Left ventricle myocardium inferior (tissue), 1 donor: Measurements from ENCODE around the gene UNC5B. TPM values are rescaled to one million over a fixed set of nuclear protein-coding genes. Genes with fewer than 3 reads are reported as not detected.

Source experiments
- DNase-seq: peaks from one replicate; pipeline ENCODE4 v3.0.0-alpha.2; 2020
- H3K27ac ChIP-seq: fragments of 200-600 bp; replicated peaks from 2 replicates; pipeline ENCODE4 v1.8.0; 2021
- H3K27me3 ChIP-seq: fragments of 200-600 bp; 2 replicates; pipeline ENCODE4 v1.8.0; 2021; ENCODE audit warnings: low read depth
- H3K36me3 ChIP-seq: fragments of 200-600 bp; 2 replicates; pipeline ENCODE4 v1.8.0; 2021
- H3K4me1 ChIP-seq: fragments of 200-600 bp; 2 replicates; pipeline ENCODE4 v1.8.0; 2021
- H3K4me3 ChIP-seq: fragments of 200-600 bp; 2 replicates; pipeline ENCODE4 v1.8.0; 2021; ENCODE audit warnings: mild to moderate bottlenecking, moderate library complexity
- H3K9me3 ChIP-seq: fragments of 200-600 bp; replicated peaks from 2 replicates; pipeline ENCODE4 v1.8.0; 2021
- intact Hi-C: fragments of 100-400 bp; cut with micrococcal nuclease; formaldehyde crosslinking; loops from one replicate; pipeline ENCODE4 v1.11.0; 2022
- total RNA-seq: library from RNA; stranded (reverse); fragmentation: NEBNext Ultra II Directional; extraction: Animal tissue kit (Norgen Biotek cat#: 25700); gene quantifications from one replicate; pipeline ENCODE4 v1.2.1, GENCODE V29; 2021
- TF ChIP-seq, protein P1 (sequence below): fragments of 200-600 bp; IDR thresholded peaks from 2 replicates; pipeline ENCODE4 v1.8.0; 2021; ENCODE audit warnings: antibody characterized with exemption, mild to moderate bottlenecking, borderline replicate concordance
- donor health status: DM: no; HTN: yes; CAD: no; lungs with severe emphysema.

Gene UNC5B
- total RNA-seq, 1 donor from 2014 or later, result 15.6 TPM

DNA sequence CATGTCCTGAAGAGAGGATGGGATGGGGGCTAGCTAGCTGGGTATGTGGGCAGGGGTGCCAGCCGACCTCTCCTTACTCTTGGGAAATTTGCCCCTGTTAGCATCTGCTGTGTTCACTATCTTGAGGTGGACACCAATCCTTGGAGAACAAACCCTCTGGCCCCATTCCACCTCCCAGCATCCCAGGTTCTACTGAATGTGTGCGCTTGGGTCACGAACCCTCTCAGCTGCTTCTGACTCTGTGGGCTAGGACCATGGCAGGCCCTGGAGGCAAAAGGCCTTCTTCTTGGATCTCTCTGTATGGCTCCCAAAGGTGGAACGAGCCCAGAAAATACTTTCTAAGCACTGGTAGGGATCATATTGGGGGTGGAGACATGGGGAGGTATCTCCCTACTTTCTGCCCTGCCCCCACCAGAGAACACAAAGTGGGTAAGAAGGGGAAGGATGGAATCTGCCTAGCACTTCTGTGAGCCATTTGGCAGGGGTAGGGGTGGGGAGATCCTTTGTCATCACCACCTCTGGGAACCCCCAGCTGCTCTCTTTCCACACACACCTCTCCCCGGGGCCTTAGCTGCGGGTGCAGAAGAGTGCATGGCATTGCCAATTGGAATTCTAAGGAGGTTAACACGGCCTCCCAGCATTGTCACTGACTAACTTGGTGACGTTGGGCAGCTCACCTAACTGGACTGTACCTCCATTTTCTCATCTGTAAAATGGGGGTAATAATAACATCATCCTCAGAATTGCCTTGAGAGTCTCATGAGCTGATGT is 7.7 kb downstream of the UNC5B start:
- TF ChIP-seq, protein P1, sequence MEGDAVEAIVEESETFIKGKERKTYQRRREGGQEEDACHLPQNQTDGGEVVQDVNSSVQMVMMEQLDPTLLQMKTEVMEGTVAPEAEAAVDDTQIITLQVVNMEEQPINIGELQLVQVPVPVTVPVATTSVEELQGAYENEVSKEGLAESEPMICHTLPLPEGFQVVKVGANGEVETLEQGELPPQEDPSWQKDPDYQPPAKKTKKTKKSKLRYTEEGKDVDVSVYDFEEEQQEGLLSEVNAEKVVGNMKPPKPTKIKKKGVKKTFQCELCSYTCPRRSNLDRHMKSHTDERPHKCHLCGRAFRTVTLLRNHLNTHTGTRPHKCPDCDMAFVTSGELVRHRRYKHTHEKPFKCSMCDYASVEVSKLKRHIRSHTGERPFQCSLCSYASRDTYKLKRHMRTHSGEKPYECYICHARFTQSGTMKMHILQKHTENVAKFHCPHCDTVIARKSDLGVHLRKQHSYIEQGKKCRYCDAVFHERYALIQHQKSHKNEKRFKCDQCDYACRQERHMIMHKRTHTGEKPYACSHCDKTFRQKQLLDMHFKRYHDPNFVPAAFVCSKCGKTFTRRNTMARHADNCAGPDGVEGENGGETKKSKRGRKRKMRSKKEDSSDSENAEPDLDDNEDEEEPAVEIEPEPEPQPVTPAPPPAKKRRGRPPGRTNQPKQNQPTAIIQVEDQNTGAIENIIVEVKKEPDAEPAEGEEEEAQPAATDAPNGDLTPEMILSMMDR, result no peak
- no peak overlapping the region for H3K4me3 ChIP-seq
- H3K9me3 ChIP-seq, result no peaks in the 10 kb centered on the region
- intact Hi-C loops, result no loop called here
- DNase-seq, result no peak
- H3K36me3 ChIP-seq, result no peaks in the 10 kb centered on the region
- H3K27me3 ChIP-seq, result no peaks in the 10 kb centered on the region
- peak overlapping the region; percentile 77 for H3K27ac ChIP-seq
- H3K4me1 ChIP-seq, result peaks cover 83% of the 10 kb centered on the region

DNA sequence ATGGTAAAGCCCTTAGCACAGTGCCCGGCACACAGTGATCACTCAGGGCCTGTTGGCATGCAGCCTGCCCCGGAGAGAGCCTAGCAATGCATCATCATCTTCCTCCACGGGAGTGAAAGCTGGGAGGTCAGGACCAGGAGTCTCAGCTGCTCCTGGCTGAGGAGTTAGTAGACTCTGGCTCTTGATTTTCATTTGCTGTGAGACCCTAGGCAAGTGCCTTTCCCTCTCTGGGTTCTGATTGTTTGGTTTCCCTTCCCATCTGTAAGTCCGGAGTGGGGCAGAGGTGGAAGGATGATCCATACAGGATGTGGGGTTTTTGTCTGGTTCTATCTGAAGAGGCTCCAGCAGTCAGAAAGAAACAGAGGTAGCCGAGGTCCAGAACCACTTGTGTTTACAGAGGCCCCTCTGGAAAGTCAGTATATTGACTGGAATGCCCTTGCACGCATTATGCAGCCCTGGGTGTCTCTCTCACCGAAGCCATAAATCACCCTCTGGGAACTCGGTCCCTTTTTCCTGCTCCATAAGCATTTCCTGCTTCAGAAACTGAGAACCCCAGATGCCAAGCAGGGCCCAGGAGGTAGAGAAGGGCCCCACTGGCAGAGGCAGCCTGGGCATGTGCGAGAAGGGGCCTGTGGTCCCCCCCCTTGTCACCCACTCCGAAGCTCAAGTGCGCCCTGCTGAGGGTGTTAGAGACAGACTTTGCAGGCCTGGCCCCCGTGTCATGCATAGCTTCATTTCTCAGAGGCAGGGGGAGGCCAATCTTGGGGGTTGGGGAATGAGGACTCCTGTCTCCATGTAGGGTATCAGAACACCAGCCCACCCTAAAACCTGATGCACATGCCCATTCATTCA is 8.5 kb downstream of the UNC5B start:
- H3K27ac ChIP-seq, result no peak overlapping the region
- no peak for DNase-seq
- H3K9me3 ChIP-seq, result no peaks in the 10 kb centered on the region
- TF ChIP-seq, protein P1, result no peak
- H3K36me3 ChIP-seq, result no peaks in the 10 kb centered on the region
- H3K27me3 ChIP-seq, result no peaks in the 10 kb centered on the region
- intact Hi-C loops, result no loop called here
- peaks cover 75% of the 10 kb centered on the region for H3K4me1 ChIP-seq
- no peak overlapping the region for H3K4me3 ChIP-seq

DNA sequence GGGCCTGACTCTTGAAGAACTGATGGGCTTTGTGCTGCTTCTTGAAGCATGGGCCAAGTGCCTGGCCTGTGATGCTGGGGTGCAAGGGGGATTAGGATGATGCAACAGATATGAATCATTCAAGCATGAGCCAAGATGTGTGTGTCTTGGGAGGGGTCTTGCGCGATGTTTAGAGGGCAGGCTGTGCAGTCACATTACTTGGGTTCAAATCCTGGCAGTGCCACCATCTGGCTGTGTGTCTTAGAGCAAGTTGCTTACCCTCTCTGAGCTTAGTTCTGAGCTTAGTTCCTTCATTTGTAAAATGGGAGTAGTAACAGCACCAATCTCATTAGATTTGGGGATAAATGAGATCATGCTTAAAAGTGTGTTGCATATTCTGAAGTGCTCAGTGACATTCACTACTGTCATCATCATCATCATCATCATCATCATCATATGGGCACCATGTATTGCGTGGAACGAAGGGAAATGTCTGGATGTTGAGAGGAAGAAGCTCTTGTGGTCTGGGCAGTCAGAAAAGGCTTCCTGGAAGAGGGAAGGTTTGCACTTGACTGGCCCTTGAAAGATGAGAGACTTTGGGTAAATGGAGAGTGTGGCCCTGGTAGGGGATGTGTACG is 9.3 kb downstream of the UNC5B start:
- intact Hi-C loops, result no loop called here

DNA sequence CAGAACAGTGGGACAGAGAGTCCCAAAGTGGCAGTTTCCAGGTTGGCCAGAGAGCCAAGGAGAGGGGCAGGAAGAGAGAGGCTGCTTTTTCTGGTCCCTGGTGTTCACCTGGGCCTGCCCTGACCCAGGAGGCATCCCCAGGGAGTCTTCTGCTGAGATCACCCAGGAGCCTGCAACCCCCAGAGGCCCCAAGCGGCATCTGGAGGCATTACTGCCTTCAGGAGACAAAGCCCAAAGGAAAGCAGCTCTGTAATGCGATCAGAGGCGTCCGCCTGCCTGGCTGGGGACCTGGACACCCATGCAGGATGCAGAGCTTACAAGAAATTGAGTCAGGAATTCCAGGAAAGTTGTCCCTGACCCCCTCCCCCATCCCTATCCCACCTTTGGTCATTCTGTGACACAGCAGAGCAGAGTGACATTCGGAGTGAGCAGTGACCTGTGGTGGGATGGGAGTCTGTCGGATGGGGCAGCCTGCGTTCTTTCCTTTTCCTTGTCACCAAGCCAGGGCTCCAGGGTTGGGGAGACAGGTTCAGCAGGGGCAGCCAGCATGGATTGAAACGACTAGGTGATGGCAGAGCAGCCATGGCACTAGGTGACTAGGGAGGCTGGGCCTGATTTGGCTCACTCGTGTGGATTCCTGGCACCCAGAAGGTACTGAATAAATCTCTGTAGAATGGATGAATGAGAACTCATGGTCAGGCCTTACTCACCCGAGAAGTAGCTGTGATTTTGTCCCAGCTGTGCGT is 10.4 kb downstream of the UNC5B start:
- H3K4me1 ChIP-seq, result peaks cover 56% of the 10 kb centered on the region
- H3K9me3 ChIP-seq, result no peaks in the 10 kb centered on the region
- no peak overlapping the region for H3K4me3 ChIP-seq
- no peak for DNase-seq
- peak overlapping the region; percentile 5 for H3K27ac ChIP-seq
- H3K27me3 ChIP-seq, result no peaks in the 10 kb centered on the region
- TF ChIP-seq, protein P1, result no peak
- H3K36me3 ChIP-seq, result no peaks in the 10 kb centered on the region
- intact Hi-C loops, result no loop called here

More for the DNA sequence above, 9.3 kb downstream of the UNC5B start:
- Histone ChIP-seq H3K9me3 (no peaks in the 10 kb centered on the region), H3K4me1 (peaks cover 67% of the 10 kb centered on the region), H3K36me3 (no peaks in the 10 kb centered on the region), H3K4me3 (no peak overlapping the region), H3K27me3 (no peaks in the 10 kb centered on the region), H3K27ac (no peak overlapping the region)
- TF ChIP-seq, protein P1, result no peak
- no peak for DNase-seq

DNA sequence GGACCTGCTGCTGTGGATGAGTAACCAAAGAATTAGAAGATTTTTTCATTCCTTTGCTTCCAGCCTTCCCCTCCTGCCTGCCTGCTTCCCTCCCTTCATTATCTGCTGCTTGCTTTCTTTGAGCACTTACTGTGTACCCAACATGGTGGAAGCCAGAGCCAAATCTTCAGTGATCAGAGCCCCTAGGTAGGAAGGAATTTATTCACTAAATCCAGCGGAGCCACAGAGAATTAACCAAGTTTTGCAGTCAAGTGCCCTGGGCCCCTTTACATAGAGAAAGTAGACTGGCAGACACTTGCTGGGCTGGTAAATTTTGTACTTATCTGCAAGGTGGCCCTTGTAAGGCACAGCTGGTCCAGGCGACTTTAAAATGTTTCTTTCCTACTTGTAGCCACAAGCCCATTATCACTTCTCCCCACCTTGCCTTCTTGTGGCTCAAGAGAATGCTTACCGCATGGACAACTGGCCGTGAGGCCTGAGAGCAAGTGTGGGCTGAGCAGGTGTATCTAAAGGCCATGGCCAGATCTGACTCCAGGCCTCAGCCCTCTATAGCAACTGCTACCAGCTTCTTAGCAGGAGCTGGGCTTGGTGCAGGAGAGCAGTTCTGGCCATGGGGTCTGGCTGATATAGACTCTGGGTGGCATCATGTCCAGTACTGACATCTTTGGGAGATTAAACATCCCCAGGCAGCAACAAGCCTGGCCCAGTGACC is 11.1 kb downstream of the UNC5B start:
- intact Hi-C loops, result no loop called here
- peaks cover 52% of the 10 kb centered on the region for H3K4me1 ChIP-seq
- no peak for DNase-seq
- no peak overlapping the region for H3K4me3 ChIP-seq
- TF ChIP-seq, protein P1, result no peak
- peak overlapping the region; percentile 5 for H3K27ac ChIP-seq
- H3K27me3 ChIP-seq, result no peaks in the 10 kb centered on the region
- H3K36me3 ChIP-seq, result no peaks in the 10 kb centered on the region
- H3K9me3 ChIP-seq, result no peaks in the 10 kb centered on the region
